PFSK-1 (cell line): ENCODE data around the gene SGK1.

Experiments
- POLR2AphosphoS5 ChIP-seq: IDR thresholded peaks from 2 replicates; pipeline ENCODE4 v1.6.1; 2012; ENCODE audit warnings: low read depth, mild to moderate bottlenecking, control low read depth, low read length, moderate library complexity
- REST ChIP-seq, 2 experiments: IDR thresholded peaks; 2 replicates each; pipeline versions ENCODE4 v1.6.1 to v1.8.0; 2011 to 2012; ENCODE audit warnings: low read depth in 2 of 2, low read length in 2 of 2, control low read depth in 1 of 2, inconsistent platforms in 1 of 2, mild to moderate bottlenecking in 1 of 2, moderate library complexity in 1 of 2; ENCODE audit not compliant: insufficient read depth in 1 of 2
- SIN3A ChIP-seq: IDR thresholded peaks from 2 replicates; pipeline ENCODE4 v1.6.1; 2012; ENCODE audit warnings: mild to moderate bottlenecking, low read length, moderate library complexity, borderline replicate concordance; ENCODE audit not compliant: insufficient read depth
- TAF1 ChIP-seq: IDR thresholded peaks from 2 replicates; pipeline ENCODE4 v1.6.1; 2012; ENCODE audit warnings: low read length, control low read depth, borderline replicate concordance; ENCODE audit not compliant: insufficient read depth

- no peak for TF ChIP-seq POLR2AphosphoS5
- no peak for TF ChIP-seq TAF1
- no peak for TF ChIP-seq SIN3A
- no peak for TF ChIP-seq REST (IDR thresholded peaks at IDR 0.05; ENCODE audit: insufficient read depth in 1 of 2, low read depth in 2 of 2, low read length in 2 of 2)
Measured at GRCh38 chr6:134229520-134229919, 88.4 kb downstream of the SGK1 start.
